Neutrophil (primary cell): ENCODE data around the gene ADCY2.

ENCODE experiments used
- H3K27ac ChIP-seq: fragments of 200-600 bp; sonication (generic); 2 replicates; pipeline ENCODE4 v1.5.1; 2016; ENCODE audit warnings: mild to moderate bottlenecking, moderate library complexity
- H3K27me3 ChIP-seq: fragments of 200-600 bp; sonication (generic); 2 replicates; pipeline ENCODE4 v1.6.0; 2016; ENCODE audit warnings: mild to moderate bottlenecking
- H3K36me3 ChIP-seq: fragments of 200-600 bp; sonication (generic); 2 replicates; pipeline ENCODE4 v1.5.1; 2017
- H3K4me1 ChIP-seq, 2 experiments: fragments of 200-600 bp in 1 of 2; sonication (generic) in 1 of 2; 1 replicate in 1 of 2; 2 replicates in 1 of 2; pipeline versions ENCODE4 v1.5.1 to v1.6.1; 2013 to 2016; ENCODE audit warnings: low read depth in 1 of 2, low read length in 1 of 2, mild to moderate bottlenecking in 1 of 2, moderate library complexity in 1 of 2; ENCODE audit not compliant: control insufficient read depth in 1 of 2, insufficient read depth in 1 of 2
- H3K4me3 ChIP-seq, 2 experiments: fragments of 200-600 bp in 1 of 2; sonication (generic) in 1 of 2; 1 replicate in 1 of 2; 2 replicates in 1 of 2; pipeline ENCODE4 v1.5.1; 2013 to 2016; ENCODE audit warnings: low read depth in 1 of 2, low read length in 1 of 2, mild to moderate bottlenecking in 1 of 2, moderate library complexity in 1 of 2
- H3K9me3 ChIP-seq: fragments of 200-600 bp; sonication (generic); 2 replicates; pipeline ENCODE4 v1.5.1; 2016
- TF ChIP-seq, protein P1 (sequence below): fragments of 200-600 bp; sonication (generic); IDR thresholded peaks from 2 replicates; pipeline ENCODE4 v1.5.1; 2016; ENCODE audit warnings: antibody characterized with exemption

Gene ADCY2

DNA sequence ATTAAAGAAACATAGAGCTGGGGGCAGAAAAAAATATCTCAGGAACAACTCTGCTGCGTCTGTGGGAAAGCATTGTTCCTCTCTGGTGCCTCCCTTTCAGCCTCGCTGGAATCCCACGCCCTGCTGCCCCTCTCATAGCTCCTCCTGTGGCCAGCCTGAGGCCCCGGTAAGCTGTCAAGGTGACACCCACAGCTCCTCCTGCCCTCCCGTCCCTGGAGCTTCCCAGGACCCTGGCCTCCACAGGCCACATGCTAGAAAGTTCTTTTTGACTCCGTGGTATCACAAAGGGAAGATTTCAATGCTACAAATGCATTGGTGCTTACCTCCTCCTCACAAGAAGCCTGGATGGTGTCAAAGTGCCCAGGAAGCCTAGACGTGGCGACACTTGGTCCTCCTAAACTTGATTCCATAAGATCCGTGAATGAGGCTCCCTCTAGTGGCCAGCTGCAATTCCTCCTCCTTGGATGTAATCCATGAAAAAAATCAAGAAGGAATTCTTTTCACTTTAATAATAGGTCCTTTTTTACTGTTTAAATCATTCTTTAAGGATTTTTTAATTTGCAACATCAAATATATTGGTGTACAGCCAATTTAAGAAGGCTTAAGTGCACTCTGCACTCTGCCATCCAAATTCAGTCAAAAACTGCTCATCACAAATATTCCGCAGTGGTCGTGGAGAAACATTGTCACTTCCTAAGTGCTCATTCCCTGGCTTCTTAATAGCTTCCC lies 350.1 kb downstream of the ADCY2 start:
- H3K36me3 ChIP-seq: no peaks in the 10 kb centered on the region

DNA sequence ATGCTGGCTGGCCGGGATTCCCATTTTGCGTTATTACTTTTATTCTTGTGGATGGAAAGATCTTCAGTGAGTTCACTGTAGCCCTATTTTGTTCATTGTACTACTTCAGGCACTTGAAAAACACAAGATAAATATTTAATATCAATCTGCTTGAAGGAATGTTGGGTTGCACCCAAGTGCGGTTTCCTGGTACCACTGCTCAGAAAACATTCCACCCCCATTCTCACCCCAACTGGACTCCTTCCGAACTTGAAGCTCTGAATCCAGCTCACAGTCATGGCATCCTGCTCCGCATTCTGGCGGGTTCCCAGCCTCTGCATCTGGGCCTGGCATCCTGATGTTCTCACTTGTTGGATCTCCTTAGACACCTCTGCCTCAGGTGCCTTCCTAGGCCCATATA lies 351.8 kb downstream of the ADCY2 start:
- TF ChIP-seq, protein P1, sequence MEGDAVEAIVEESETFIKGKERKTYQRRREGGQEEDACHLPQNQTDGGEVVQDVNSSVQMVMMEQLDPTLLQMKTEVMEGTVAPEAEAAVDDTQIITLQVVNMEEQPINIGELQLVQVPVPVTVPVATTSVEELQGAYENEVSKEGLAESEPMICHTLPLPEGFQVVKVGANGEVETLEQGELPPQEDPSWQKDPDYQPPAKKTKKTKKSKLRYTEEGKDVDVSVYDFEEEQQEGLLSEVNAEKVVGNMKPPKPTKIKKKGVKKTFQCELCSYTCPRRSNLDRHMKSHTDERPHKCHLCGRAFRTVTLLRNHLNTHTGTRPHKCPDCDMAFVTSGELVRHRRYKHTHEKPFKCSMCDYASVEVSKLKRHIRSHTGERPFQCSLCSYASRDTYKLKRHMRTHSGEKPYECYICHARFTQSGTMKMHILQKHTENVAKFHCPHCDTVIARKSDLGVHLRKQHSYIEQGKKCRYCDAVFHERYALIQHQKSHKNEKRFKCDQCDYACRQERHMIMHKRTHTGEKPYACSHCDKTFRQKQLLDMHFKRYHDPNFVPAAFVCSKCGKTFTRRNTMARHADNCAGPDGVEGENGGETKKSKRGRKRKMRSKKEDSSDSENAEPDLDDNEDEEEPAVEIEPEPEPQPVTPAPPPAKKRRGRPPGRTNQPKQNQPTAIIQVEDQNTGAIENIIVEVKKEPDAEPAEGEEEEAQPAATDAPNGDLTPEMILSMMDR: no peak
- Histone ChIP-seq H3K4me3 (no peak overlapping the region), H3K27me3 (peaks cover 7% of the 10 kb centered on the region), H3K36me3 (no peaks in the 10 kb centered on the region), H3K4me1 (no peaks in the 10 kb centered on the region), H3K27ac (no peak overlapping the region), H3K9me3 (no peaks in the 10 kb centered on the region)

More for the DNA sequence above, 350.1 kb downstream of the ADCY2 start:
- H3K27me3 ChIP-seq: peaks cover 3% of the 10 kb centered on the region
- H3K27ac ChIP-seq: no peak overlapping the region
- TF ChIP-seq, protein P1: peak; percentile 18
- no peaks in the 10 kb centered on the region for H3K4me1 ChIP-seq
- no peaks in the 10 kb centered on the region for H3K9me3 ChIP-seq
- no peak overlapping the region for H3K4me3 ChIP-seq

DNA sequence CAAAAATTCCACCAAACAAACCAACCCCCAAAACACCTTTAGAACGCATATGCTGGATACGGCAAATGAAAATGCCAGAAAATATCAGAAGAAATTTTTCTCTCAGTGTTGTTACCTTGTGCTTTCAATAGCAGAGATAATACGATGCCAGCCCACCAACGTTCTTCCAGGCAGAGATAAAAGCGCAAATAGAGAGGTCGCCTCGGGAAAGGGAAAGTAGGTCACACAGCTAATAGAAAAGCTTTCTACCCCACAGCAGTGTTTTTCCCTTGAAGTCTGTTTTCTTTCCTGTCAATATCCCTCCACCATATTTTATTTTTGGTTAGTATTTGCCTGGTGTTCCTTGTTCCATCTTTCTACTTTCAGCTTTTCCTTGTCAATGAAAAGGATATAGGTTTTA lies 353.7 kb downstream of the ADCY2 start:
- Histone ChIP-seq H3K27me3 (peaks cover 11% of the 10 kb centered on the region), H3K4me1 (no peaks in the 10 kb centered on the region), H3K27ac (no peak overlapping the region), H3K36me3 (no peaks in the 10 kb centered on the region), H3K4me3 (no peak overlapping the region), H3K9me3 (no peaks in the 10 kb centered on the region)
- TF ChIP-seq, protein P1: no peak

DNA sequence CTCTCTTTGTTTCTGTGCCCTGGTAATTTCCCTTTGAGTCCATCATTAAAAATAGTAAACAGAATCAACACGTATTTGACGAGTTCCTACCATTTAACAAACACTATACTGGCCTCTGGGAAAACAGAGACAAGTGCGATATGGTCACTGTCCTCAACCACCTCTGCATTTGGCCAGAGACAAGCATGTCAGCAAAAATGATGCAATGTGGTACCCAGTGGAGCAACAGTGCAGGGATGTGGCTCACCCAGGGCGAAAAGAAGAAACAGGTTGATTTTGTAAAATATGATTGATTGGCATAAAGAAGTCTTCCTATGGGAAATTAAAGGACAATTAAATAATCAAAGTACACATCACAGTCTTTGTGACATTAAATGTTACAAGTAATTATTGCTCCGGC lies 355.9 kb downstream of the ADCY2 start:
- TF ChIP-seq, protein P1: no peak

DNA sequence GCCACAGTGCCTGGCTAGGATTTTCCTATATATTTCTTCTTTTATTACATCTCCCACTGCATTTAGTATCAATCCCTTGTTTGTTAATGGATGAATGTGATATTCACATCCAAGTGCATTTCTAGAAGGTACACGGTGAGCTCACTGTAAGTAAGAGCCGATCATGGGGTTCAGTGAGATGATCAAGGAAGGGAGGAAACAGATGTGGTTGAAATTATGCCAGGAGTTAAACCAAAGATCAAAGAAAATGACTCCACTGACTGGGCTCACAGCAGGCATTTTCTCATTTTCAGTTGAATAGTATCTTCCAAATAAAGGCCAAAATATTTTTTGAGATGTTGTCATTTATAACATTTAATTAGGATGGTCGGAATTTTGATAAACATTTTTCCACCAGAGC lies 357.2 kb downstream of the ADCY2 start:
- Histone ChIP-seq H3K27ac (no peak overlapping the region), H3K36me3 (no peaks in the 10 kb centered on the region), H3K4me3 (no peak overlapping the region), H3K27me3 (peaks cover 11% of the 10 kb centered on the region), H3K4me1 (no peaks in the 10 kb centered on the region), H3K9me3 (no peaks in the 10 kb centered on the region)
- TF ChIP-seq, protein P1: no peak

More for the DNA sequence above, 355.9 kb downstream of the ADCY2 start:
- no peaks in the 10 kb centered on the region for H3K36me3 ChIP-seq
- H3K9me3 ChIP-seq: no peaks in the 10 kb centered on the region
- H3K4me1 ChIP-seq: no peaks in the 10 kb centered on the region
- H3K4me3 ChIP-seq: no peak overlapping the region
- no peak overlapping the region for H3K27ac ChIP-seq
- peaks cover 11% of the 10 kb centered on the region for H3K27me3 ChIP-seq
